SK-N-SH treated with all-trans-retinoic acid at 6 μM for 48 hours (cell line): ENCODE data around the gene TMCC3.

Experiments
- ARNTL ChIP-seq: fragments of 450-650 bp; formaldehyde crosslinking; IDR thresholded peaks from 2 replicates; pipeline ENCODE4 v1.5.0; 2020; ENCODE audit warnings: low read depth, mild to moderate bottlenecking, moderate library complexity, borderline replicate concordance
- ESRRG ChIP-seq: fragments of 250-450 bp; sonication (Bioruptor Pico); IDR thresholded peaks from 2 replicates; pipeline ENCODE4 v1.6.1; 2021; ENCODE audit warnings: mild to moderate bottlenecking
- GLIS3 ChIP-seq: fragments of 250-450 bp; sonication (Bioruptor Pico); IDR thresholded peaks from 2 replicates; pipeline ENCODE4 v1.5.0; 2020; ENCODE audit warnings: mild to moderate bottlenecking, moderate library complexity
- ZC3H10 ChIP-seq: fragments of 250-450 bp; sonication (Bioruptor Pico); IDR thresholded peaks from 2 replicates; pipeline ENCODE4 v1.5.1; 2021; ENCODE audit warnings: mild to moderate bottlenecking, moderate library complexity
- ZFP30 ChIP-seq: fragments of 450-650 bp; formaldehyde crosslinking; IDR thresholded peaks from 2 replicates; pipeline ENCODE4 v1.5.0; 2022; ENCODE audit warnings: mild to moderate bottlenecking, moderate library complexity
- TF ChIP-seq, protein P1 (sequence below): fragments of 250-450 bp; sonication (Bioruptor Pico); IDR thresholded peaks from 2 replicates; pipeline ENCODE4 v1.8.0; 2020; ENCODE audit warnings: mild to moderate bottlenecking, moderate library complexity, borderline replicate concordance

- TF ChIP-seq GLIS3 (no peak), ZFP30 (CRISPR knock-in tag) (no peak), ARNTL (CRISPR knock-in tag) (no peak), ESRRG (no peak), ZC3H10 (CRISPR knock-in tag) (no peak)
- TF ChIP-seq, protein P1, sequence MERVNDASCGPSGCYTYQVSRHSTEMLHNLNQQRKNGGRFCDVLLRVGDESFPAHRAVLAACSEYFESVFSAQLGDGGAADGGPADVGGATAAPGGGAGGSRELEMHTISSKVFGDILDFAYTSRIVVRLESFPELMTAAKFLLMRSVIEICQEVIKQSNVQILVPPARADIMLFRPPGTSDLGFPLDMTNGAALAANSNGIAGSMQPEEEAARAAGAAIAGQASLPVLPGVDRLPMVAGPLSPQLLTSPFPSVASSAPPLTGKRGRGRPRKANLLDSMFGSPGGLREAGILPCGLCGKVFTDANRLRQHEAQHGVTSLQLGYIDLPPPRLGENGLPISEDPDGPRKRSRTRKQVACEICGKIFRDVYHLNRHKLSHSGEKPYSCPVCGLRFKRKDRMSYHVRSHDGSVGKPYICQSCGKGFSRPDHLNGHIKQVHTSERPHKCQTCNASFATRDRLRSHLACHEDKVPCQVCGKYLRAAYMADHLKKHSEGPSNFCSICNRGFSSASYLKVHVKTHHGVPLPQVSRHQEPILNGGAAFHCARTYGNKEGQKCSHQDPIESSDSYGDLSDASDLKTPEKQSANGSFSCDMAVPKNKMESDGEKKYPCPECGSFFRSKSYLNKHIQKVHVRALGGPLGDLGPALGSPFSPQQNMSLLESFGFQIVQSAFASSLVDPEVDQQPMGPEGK (CRISPR knock-in tag) = no peak
Measured at GRCh38 chr12:94623161-94623920, 27.0 kb downstream of the TMCC3 start.
